Embryonic facial prominence (tissue), 1 donor: Measurements from ENCODE around the gene KCNH1.

ENCODE experiments used
- DNase-seq: peaks from one replicate; pipeline ENCODE4 v3.0.0-alpha.2; 2016; ENCODE audit errors: extremely low spot score

Gene KCNH1

GRCh38 chr1:210764536-210764935 is 369.4 kb downstream of the KCNH1 start:
- no peak for DNase-seq

- DNase-seq = no peak
Observed at GRCh38 chr1:210758761-210759160, 375.2 kb downstream of the KCNH1 start.

DNA sequence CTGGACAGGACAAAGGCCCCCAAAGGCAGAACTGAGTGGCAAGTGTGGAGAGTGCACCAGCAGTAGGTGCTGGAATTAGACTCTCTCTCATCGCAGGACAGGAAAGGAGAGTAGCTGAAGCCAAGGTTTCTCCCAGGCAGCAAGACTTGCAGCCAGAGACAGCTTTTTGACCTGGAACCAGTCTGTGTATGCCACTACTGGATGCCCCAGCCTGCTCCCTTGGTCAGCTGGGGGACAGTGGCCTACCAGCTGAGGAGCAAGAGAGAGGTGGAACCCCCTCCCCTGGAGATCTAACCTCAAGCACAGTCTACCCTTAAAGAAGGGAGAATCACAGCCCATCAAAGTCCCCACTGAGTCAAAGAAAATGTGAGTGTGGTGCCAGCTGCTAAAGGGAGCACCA is 375.7 kb downstream of the KCNH1 start:
- no peak for DNase-seq

- DNase-seq = no peak
Observed at GRCh38 chr1:210757677-210758076, 376.3 kb downstream of the KCNH1 start.

- no peak for DNase-seq
Observed at GRCh38 chr1:210755991-210756659, 377.8 kb downstream of the KCNH1 start.

- peak; percentile 25 for DNase-seq
Observed at GRCh38 chr1:210754878-210755665, 378.9 kb downstream of the KCNH1 start.

GRCh38 chr1:210751911-210752310 is 382.0 kb downstream of the KCNH1 start:
- no peak for DNase-seq

- DNase-seq = no peak
Observed at GRCh38 chr1:210750468-210750867, 383.5 kb downstream of the KCNH1 start.

GRCh38 chr1:210748796-210749195 is 385.2 kb downstream of the KCNH1 start:
- no peak for DNase-seq

DNA sequence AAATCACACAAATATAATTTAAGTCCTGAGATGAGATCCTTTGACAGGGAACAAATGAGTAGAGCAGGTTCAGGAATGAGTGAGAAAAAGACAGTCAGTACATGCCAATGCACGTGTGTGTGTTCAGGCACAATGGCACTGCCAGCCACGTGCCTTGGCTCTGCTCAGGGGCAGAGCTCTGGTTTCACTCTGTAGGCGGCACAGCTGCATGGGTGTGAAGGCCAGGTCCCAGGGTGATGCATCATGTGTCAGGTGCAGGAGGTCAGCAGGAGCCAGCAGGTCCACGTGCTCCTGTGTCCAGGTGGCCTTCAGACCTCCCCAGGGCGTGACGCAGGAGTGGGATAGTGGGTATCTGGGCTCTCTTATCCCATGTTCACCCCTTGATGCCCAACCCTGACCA is 386.1 kb downstream of the KCNH1 start:
- no peak for DNase-seq

GRCh38 chr1:210747112-210747511 is 386.8 kb downstream of the KCNH1 start:
- DNase-seq = no peak

DNA sequence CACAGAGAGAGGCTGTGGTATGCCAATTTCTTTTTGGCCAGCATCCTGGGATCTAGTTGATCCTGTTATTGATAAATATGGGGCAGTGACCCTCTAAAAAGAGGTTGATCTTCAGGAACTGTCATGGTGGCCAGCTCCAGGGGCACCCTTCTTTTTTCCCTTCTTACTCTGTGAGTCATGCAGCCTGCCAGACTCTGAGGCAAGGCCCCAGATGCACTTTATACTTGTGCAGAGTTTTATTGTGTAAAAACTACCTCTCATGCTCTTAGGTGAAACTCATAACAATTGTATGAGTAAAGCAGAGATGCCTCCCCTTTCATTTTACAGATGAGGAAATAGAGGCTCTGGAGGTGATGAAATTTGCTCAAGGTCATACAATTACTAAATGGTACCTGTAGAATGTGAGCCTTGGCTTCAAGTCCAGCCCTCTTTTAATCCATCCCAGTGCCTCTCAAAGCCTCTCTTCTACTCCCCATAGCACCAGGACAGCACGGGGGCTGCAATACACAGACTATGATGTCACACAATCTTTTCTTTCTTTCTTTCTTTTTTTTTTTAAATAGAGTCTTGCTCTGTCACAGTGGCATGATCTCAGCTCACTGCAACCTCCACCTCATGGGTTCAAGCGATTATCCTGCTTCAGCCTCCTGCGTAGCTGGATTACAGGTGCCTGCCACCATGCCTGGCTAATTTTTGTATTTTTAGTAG is 387.8 kb downstream of the KCNH1 start:
- no peak for DNase-seq

DNA sequence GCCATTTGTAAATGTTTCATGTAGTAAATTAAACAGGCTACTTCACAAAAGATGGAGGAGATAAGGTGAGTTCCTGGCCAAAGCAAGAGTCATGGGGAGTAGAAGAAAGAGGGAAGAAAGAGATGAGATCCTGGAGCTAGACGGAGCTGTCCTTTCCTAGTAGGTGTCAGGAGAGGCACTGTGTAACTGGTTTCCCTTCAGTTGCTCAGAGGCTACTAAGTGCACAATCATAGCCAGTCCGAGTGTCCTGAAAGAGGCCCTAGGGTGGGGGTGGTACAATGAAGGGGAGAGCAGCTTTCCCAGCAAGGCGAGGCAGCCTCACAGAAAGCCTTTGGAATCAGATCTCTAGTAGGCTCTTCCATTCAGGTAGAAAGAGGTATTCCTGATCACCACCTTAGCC is 390.9 kb downstream of the KCNH1 start:
- DNase-seq = no peak

DNA sequence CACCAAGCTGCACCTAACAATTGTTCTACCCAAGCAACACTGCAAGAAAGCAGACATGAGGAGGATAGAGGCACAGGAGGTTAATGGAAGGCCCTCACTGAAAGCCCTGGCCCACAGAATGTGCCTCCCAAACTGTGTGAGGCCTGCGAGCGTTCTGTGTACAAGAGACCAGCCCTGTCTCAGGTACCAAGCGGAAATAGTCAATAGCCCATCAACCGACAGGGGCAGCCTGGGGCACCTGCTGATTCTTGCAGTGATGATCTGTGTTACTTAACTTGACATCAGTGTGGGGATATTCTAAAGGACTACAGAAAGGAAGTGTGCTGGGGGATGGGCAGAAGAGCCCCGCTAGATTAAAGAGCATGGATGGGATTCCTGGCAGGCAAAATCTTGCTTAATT is 392.4 kb downstream of the KCNH1 start:
- no peak for DNase-seq

- DNase-seq = no peak
Observed at GRCh38 chr1:210739627-210740026, 394.3 kb downstream of the KCNH1 start.

DNA sequence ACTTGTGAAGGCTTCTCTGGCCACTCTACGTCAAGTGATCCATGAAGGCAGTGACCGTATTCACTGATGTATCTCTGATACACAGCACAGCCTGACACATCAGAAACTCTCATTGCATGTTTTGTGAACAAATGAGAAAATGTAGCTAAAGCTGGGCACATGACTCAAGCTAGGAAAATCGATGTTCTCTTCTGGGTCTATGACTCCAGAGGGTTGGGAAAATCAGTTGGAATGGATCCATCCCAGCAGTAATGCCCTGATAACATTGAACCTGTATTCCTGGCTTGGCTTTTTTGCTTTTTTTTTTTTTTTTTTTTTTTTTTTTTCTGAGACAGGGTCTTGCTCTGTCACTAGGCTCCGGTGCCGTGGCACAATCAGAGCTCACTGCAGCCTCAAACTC is 395.7 kb downstream of the KCNH1 start:
- no peak for DNase-seq

DNA sequence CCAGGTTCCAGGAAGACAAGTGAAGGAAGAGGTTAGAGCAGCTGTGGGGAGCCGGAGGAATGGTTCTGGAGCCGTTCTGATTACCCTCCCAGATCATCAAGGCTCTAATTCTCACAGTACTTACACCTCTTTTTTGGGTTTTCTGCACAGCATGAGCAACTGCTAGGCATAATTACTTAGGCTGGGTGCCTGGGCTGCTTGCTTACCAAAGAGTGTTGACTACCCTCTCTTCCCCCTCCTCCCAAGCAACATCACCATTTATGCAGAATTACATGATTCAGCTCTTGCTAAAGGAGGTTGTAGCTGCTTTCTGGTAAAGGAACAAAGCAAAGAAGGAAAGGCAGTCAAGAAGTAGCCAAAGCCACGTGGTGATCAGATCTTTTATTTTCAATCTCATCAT is 397.2 kb downstream of the KCNH1 start:
- no peak for DNase-seq

DNA sequence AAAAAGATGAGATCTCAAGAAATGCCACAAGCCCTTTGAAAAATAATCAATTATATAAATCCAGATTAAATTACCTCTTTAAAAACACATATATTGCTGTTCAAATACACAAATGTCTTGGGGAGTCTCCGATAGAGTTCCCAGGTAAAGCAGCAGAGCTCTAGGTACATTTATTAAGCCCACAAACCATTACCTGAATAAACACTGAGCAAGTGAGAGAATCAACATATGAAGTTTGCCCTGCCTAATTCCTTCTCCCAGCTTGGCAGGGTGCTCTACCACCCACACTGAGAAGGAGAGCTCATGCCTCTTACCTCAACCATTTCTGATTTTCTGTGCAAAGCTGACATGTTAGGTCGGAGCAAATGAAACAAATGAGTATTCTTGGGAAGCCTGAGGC is 402.4 kb downstream of the KCNH1 start:
- DNase-seq = no peak

DNA sequence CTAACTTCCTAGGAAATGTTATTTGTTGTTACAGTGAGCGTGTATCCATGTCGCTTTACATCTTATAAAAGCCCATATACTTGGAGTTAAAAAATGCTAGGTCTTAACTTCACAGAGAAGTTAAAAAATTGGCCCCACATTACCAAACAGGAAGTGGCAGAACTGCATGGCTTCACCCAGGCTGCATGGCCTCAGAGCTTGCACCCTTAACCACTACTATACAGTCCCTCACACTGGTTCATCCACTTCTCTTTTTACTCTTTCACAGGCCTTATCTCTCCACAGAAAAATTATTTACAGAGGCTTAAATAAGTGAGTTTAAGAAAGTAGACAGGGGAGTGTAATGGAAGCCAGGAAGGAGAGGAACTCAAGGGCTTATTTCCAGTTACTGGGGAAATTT is 402.8 kb downstream of the KCNH1 start:
- DNase-seq = no peak

GRCh38 chr1:210730023-210730422 is 403.9 kb downstream of the KCNH1 start:
- DNase-seq = no peak

DNA sequence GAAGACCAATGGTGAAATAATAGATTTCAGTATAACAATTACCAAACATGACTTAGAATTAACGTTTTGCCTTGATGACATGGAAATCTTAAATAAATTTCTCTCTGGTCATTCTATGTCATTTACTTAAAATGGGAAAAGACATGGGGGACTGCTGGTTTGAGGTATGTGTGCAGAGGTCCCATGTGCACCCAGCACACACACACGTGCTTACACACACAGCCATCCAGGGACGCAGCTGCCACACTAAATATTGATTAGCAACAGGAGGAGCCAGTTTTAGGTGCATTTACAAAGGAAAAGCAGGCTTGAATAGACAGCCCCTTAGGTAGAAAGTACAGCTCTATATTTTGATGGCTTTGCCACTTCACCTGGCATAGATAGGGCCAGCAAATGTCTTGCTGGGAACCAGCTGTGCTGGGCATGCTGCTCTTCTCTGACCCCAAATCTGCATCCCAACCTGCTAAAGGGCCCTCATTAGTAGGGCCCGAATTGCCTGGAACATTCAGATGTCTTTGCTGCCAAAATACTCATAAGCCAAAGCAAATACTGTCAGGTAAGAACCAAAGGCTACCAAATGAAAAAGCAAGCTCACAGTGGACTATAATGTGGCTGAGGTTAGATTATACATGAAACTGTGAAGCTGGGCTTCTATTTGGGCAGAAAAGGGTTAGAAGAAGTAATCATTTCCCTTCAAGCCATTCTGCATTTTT is 405.4 kb downstream of the KCNH1 start:
- DNase-seq = no peak

GRCh38 chr1:210727709-210728108 is 406.2 kb downstream of the KCNH1 start:
- no peak for DNase-seq
